HEK293 (cell line): Measurements from ENCODE around the gene TMEM271.

Experiments used
- ZNF121 ChIP-seq: fragments of 450-650 bp; formaldehyde crosslinking; IDR thresholded peaks from 2 replicates; pipeline ENCODE4 v1.5.1; 2016; ENCODE audit warnings: missing biosample characterization, missing genetic modification characterization
- ZNF239 ChIP-seq: fragments of 450-650 bp; formaldehyde crosslinking; IDR thresholded peaks from 2 replicates; pipeline ENCODE4 v1.5.1; 2016; ENCODE audit warnings: missing biosample characterization, missing genetic modification characterization
- TF ChIP-seq, protein P1 (sequence below): fragments of 450-650 bp; formaldehyde crosslinking; IDR thresholded peaks from 2 replicates; pipeline ENCODE4 v1.5.1; 2016; ENCODE audit warnings: missing biosample characterization, missing genetic modification characterization
- TF ChIP-seq, protein P2 (sequence below): fragments of 450-650 bp; formaldehyde crosslinking; IDR thresholded peaks from 2 replicates; pipeline ENCODE4 v1.5.1; 2016; ENCODE audit warnings: missing biosample characterization, missing genetic modification characterization, borderline replicate concordance

DNA sequence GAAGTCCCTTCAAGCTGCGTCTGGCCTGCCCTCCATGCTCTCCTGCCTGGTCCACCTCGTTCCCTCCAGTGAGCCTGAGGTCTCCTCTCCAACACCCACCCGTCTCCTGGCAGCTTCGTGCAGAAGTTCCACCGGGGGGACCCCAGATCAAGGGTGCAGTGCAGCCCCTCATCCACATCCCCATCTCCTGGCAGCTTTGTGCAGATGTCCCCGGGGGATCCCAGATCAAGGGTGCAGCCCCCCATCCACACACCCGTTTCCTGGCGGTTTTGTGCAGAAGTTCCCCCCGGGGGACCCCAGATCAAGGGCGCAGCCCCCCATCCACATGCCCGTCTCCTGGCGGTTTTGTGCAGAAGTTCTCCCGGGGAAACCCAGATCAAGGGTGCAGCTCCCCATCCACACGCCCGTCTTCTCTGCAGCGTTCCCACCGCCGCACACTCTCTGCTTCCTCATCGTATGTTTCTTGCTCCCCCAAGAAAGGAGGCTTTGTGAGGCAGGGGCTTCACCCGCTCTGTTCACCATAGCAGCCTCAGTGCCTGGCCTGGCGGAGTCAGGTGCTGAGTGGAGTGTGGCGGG, 41.4 kb downstream of the TMEM271 start:
- TF ChIP-seq, protein P1, sequence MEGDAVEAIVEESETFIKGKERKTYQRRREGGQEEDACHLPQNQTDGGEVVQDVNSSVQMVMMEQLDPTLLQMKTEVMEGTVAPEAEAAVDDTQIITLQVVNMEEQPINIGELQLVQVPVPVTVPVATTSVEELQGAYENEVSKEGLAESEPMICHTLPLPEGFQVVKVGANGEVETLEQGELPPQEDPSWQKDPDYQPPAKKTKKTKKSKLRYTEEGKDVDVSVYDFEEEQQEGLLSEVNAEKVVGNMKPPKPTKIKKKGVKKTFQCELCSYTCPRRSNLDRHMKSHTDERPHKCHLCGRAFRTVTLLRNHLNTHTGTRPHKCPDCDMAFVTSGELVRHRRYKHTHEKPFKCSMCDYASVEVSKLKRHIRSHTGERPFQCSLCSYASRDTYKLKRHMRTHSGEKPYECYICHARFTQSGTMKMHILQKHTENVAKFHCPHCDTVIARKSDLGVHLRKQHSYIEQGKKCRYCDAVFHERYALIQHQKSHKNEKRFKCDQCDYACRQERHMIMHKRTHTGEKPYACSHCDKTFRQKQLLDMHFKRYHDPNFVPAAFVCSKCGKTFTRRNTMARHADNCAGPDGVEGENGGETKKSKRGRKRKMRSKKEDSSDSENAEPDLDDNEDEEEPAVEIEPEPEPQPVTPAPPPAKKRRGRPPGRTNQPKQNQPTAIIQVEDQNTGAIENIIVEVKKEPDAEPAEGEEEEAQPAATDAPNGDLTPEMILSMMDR (tag by site-specific recombination) = no peak
- TF ChIP-seq ZNF121 (tag by site-specific recombination) (no peak), ZNF239 (tag by site-specific recombination) (no peak)
- TF ChIP-seq, protein P2, sequence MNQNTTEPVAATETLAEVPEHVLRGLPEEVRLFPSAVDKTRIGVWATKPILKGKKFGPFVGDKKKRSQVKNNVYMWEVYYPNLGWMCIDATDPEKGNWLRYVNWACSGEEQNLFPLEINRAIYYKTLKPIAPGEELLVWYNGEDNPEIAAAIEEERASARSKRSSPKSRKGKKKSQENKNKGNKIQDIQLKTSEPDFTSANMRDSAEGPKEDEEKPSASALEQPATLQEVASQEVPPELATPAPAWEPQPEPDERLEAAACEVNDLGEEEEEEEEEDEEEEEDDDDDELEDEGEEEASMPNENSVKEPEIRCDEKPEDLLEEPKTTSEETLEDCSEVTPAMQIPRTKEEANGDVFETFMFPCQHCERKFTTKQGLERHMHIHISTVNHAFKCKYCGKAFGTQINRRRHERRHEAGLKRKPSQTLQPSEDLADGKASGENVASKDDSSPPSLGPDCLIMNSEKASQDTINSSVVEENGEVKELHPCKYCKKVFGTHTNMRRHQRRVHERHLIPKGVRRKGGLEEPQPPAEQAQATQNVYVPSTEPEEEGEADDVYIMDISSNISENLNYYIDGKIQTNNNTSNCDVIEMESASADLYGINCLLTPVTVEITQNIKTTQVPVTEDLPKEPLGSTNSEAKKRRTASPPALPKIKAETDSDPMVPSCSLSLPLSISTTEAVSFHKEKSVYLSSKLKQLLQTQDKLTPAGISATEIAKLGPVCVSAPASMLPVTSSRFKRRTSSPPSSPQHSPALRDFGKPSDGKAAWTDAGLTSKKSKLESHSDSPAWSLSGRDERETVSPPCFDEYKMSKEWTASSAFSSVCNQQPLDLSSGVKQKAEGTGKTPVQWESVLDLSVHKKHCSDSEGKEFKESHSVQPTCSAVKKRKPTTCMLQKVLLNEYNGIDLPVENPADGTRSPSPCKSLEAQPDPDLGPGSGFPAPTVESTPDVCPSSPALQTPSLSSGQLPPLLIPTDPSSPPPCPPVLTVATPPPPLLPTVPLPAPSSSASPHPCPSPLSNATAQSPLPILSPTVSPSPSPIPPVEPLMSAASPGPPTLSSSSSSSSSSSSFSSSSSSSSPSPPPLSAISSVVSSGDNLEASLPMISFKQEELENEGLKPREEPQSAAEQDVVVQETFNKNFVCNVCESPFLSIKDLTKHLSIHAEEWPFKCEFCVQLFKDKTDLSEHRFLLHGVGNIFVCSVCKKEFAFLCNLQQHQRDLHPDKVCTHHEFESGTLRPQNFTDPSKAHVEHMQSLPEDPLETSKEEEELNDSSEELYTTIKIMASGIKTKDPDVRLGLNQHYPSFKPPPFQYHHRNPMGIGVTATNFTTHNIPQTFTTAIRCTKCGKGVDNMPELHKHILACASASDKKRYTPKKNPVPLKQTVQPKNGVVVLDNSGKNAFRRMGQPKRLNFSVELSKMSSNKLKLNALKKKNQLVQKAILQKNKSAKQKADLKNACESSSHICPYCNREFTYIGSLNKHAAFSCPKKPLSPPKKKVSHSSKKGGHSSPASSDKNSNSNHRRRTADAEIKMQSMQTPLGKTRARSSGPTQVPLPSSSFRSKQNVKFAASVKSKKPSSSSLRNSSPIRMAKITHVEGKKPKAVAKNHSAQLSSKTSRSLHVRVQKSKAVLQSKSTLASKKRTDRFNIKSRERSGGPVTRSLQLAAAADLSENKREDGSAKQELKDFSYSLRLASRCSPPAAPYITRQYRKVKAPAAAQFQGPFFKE (tag by site-specific recombination) = no peak
